Activated CD8-positive, alpha-beta memory T cell treated with anti-CD3 and anti-CD28 coated beads, Interleukin-2, amount 50 U/mL, for 24 hours (primary cell): ENCODE measurements around the gene PTDSS2.
A peak's percentile ranks its signal among the peaks of the same experiment; 100 is the strongest.
"Not testable (repeated sequence)": the region's sequence is repeated elsewhere in the genome, so short reads cannot be mapped to it uniquely, and the experiment has no call there.

ENCODE experiments used
- DNase-seq: peaks from one replicate; pipeline ENCODE4 v3.0.0-alpha.2; 2020; ENCODE audit errors: extremely low read depth

Gene PTDSS2

GRCh38 chr11:431921-432320, 18.2 kb upstream of the PTDSS2 start:
- no peak for DNase-seq

- no peak for DNase-seq
Measured at GRCh38 chr11:432501-433100, 17.5 kb upstream of the PTDSS2 start.

GRCh38 chr11:433111-433510, 17.0 kb upstream of the PTDSS2 start:
- no peak for DNase-seq

- no peak for DNase-seq
Measured at GRCh38 chr11:433641-434040, 16.4 kb upstream of the PTDSS2 start.

GRCh38 chr11:434496-434895, 15.6 kb upstream of the PTDSS2 start:
- no peak for DNase-seq

- not testable (repeated sequence) for DNase-seq
Measured at GRCh38 chr11:434999-435740, 14.9 kb upstream of the PTDSS2 start.

- DNase-seq: no peak
Measured at GRCh38 chr11:437228-437870, 12.7 kb upstream of the PTDSS2 start.

GRCh38 chr11:438101-438844, 11.8 kb upstream of the PTDSS2 start:
- no peak for DNase-seq

GRCh38 chr11:439315-440064, 10.6 kb upstream of the PTDSS2 start:
- no peak for DNase-seq

- DNase-seq: no peak
Measured at GRCh38 chr11:440065-441042, 9.7 kb upstream of the PTDSS2 start.

GRCh38 chr11:441043-441417, 9.0 kb upstream of the PTDSS2 start:
- no peak for DNase-seq

GRCh38 chr11:441418-442274, 8.4 kb upstream of the PTDSS2 start, which contains the start of gene ANO9:
TSS of gene ANO9 (minus strand) at chr11:442011. CDS start at chr11:441926, 85 bp downstream.
- peak; percentile 12 for DNase-seq

GRCh38 chr11:442611-443081, 7.4 kb upstream of the PTDSS2 start:
- DNase-seq: no peak

GRCh38 chr11:443542-444199, 6.4 kb upstream of the PTDSS2 start:
- DNase-seq: no peak

- DNase-seq: no peak
Measured at GRCh38 chr11:444396-445144, 5.5 kb upstream of the PTDSS2 start.

- no peak for DNase-seq
Measured at GRCh38 chr11:445765-446588, 4.1 kb upstream of the PTDSS2 start.

GRCh38 chr11:446891-447290, 3.2 kb upstream of the PTDSS2 start:
- DNase-seq: no peak
